ENCODE data around the gene MINPP1.

DNA sequence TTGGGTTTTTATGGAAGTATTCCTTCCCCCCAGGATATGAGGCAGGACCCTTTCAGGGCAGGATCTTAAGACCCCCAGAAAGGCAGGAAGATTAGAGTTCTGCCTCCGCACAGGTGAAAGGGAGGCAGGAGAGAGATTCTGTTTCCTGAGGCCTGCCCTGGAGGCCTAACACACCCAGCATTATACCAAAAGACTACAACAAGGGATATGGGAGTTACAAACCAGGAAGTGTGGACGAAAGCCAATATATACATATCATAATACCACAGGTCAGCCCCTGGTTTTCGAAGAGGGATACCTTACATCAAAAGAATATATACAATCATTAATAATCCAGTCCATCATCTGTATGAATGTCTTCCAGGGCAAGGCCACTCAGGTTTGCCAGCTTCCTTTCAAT is 14.2 kb downstream of the MINPP1 start:
- TF ChIP-seq, protein P1, sequence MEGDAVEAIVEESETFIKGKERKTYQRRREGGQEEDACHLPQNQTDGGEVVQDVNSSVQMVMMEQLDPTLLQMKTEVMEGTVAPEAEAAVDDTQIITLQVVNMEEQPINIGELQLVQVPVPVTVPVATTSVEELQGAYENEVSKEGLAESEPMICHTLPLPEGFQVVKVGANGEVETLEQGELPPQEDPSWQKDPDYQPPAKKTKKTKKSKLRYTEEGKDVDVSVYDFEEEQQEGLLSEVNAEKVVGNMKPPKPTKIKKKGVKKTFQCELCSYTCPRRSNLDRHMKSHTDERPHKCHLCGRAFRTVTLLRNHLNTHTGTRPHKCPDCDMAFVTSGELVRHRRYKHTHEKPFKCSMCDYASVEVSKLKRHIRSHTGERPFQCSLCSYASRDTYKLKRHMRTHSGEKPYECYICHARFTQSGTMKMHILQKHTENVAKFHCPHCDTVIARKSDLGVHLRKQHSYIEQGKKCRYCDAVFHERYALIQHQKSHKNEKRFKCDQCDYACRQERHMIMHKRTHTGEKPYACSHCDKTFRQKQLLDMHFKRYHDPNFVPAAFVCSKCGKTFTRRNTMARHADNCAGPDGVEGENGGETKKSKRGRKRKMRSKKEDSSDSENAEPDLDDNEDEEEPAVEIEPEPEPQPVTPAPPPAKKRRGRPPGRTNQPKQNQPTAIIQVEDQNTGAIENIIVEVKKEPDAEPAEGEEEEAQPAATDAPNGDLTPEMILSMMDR (IDR thresholded peaks at IDR 0.05; ENCODE audit: low read length) = no peak
- no peak for TF ChIP-seq EZH2 (IDR thresholded peaks at IDR 0.05; ENCODE audit: borderline replicate concordance, low read length)
